Activated CD4-positive, alpha-beta memory T cell treated with anti-CD3 and anti-CD28 coated beads, Interleukin-2, amount 10 ng/mL, durations not matched to agents 7 days and 5 days (primary cell): ENCODE data around the gene PHC2. TPM values are rescaled to one million over a fixed set of nuclear protein-coding genes. Genes with fewer than 3 reads are reported as not detected.

Experiments used
- CTCF ChIA-PET: fragments of 350-600 bp; sonication (Branson Sonifier 250); formaldehyde crosslinking; loops from one replicate; lab custom pipeline; 2021; ENCODE audit warnings: antibody characterized with exemption, inconsistent platforms; lab: Charles Lee
- POLR2A ChIA-PET: fragments of 350-600 bp; sonication (Branson Sonifier 250); formaldehyde crosslinking; loops from one replicate; lab custom pipeline; 2021; ENCODE audit warnings: antibody characterized with exemption; lab: Charles Lee
- DNase-seq: peaks from one replicate; pipeline ENCODE4 v3.0.0-alpha.2; 2020
- H3K27ac Mint-ChIP-seq: one replicate; pipeline ENCODE4 v1.8.0; 2021; ENCODE audit warnings: mild to moderate bottlenecking, mixed read lengths
- H3K27me3 Mint-ChIP-seq: one replicate; pipeline ENCODE4 v1.8.0; 2021; ENCODE audit warnings: mixed read lengths
- H3K36me3 Mint-ChIP-seq: one replicate; pipeline ENCODE4 v1.8.0; 2021; ENCODE audit warnings: low read depth, mixed read lengths
- H3K4me1 Mint-ChIP-seq: one replicate; pipeline ENCODE4 v1.8.0; 2021; ENCODE audit warnings: mixed read lengths
- H3K4me3 Mint-ChIP-seq: one replicate; pipeline ENCODE4 v1.8.0; 2021; ENCODE audit warnings: mild to moderate bottlenecking, mixed read lengths
- H3K9me3 Mint-ChIP-seq: one replicate; pipeline ENCODE4 v1.8.0; 2021; ENCODE audit warnings: mixed read lengths
- total RNA-seq, 2 experiments: library from RNA; stranded (reverse); gene quantifications; one replicate each; pipeline ENCODE4 v1.2.3, GENCODE V29; 2021

The PHC2 gene
- total RNA-seq, 2 experiments from 2014 or later: 41.3 to 42.9 TPM

GRCh38 chr1:33332881-33333280 is 98.0 kb downstream of the PHC2 start:
- POLR2A ChIA-PET: no interaction called here
- Mint-ChIP-seq H3K4me3 (no peak overlapping the region), H3K27me3 (no peaks in the 10 kb centered on the region), H3K36me3 (peaks cover 48% of the 10 kb centered on the region), H3K9me3 (no peaks in the 10 kb centered on the region), H3K4me1 (peaks cover 10% of the 10 kb centered on the region), H3K27ac (no peak overlapping the region)
- DNase-seq: no peak
- CTCF ChIA-PET: no interaction called here

- no peak for DNase-seq
- Mint-ChIP-seq H3K4me3 (no peak overlapping the region), H3K9me3 (no peaks in the 10 kb centered on the region), H3K4me1 (peaks cover 10% of the 10 kb centered on the region), H3K36me3 (peaks cover 50% of the 10 kb centered on the region), H3K27me3 (no peaks in the 10 kb centered on the region), H3K27ac (no peak overlapping the region)
- ChIA-PET POLR2A (no interaction called here), CTCF (no interaction called here)
These were observed 98.5 kb downstream of the PHC2 start for GRCh38 chr1:33332357-33332789.

GRCh38 chr1:33331444-33332356 is 99.2 kb downstream of the PHC2 start:
- Mint-ChIP-seq H3K9me3 (no peaks in the 10 kb centered on the region), H3K36me3 (peaks cover 51% of the 10 kb centered on the region), H3K27me3 (no peaks in the 10 kb centered on the region), H3K4me3 (no peak overlapping the region), H3K27ac (no peak overlapping the region), H3K4me1 (peaks cover 10% of the 10 kb centered on the region)
- CTCF ChIA-PET: no interaction called here
- POLR2A ChIA-PET: no interaction called here
- DNase-seq: no peak

GRCh38 chr1:33330906-33331305 is 100.0 kb downstream of the PHC2 start:
- DNase-seq: no peak
- Mint-ChIP-seq H3K4me3 (no peak overlapping the region), H3K27me3 (no peaks in the 10 kb centered on the region), H3K27ac (no peak overlapping the region), H3K36me3 (peaks cover 56% of the 10 kb centered on the region), H3K9me3 (no peaks in the 10 kb centered on the region), H3K4me1 (peaks cover 10% of the 10 kb centered on the region)
- CTCF ChIA-PET: interaction anchor here (0.8 kb wide), 1 partner anchor 36 kb away, joined by 3 read pairs; no protein-coding TSS in a partner anchor
- POLR2A ChIA-PET: interaction anchor here (1.1 kb wide), 1 partner anchor 17 kb away, joined by 5 read pairs; no protein-coding TSS in a partner anchor

- DNase-seq: no peak
- Mint-ChIP-seq H3K9me3 (no peaks in the 10 kb centered on the region), H3K4me3 (no peak overlapping the region), H3K36me3 (peaks cover 61% of the 10 kb centered on the region), H3K27ac (no peak overlapping the region), H3K4me1 (peaks cover 10% of the 10 kb centered on the region), H3K27me3 (no peaks in the 10 kb centered on the region)
- ChIA-PET POLR2A (interaction anchor here (0.6 to 1.1 kb wide), 3 partner anchors 9 to 143 kb away, joined by 3 to 5 read pairs (median 3); partner anchors contain the start of gene A3GALT2), CTCF (interaction anchor here (0.8 kb wide), 1 partner anchor 35 kb away, joined by 3 read pairs; no protein-coding TSS in a partner anchor)
These were observed 100.5 kb downstream of the PHC2 start for GRCh38 chr1:33330361-33330890.

GRCh38 chr1:33329600-33330305 is 101.1 kb downstream of the PHC2 start:
- ChIA-PET POLR2A (interaction anchor here (0.6 to 1.1 kb wide), 3 partner anchors 8 to 143 kb away, joined by 3 to 5 read pairs (median 3); partner anchors contain the start of gene A3GALT2), CTCF (interaction anchor here (0.8 kb wide), 1 partner anchor 34 kb away, joined by 3 read pairs; no protein-coding TSS in a partner anchor)
- Mint-ChIP-seq H3K4me1 (peaks cover 6% of the 10 kb centered on the region), H3K36me3 (peaks cover 63% of the 10 kb centered on the region), H3K4me3 (no peak overlapping the region), H3K9me3 (no peaks in the 10 kb centered on the region), H3K27ac (no peak overlapping the region), H3K27me3 (no peaks in the 10 kb centered on the region)
- no peak for DNase-seq

GRCh38 chr1:33328817-33329216 is 102.1 kb downstream of the PHC2 start:
- no peak for DNase-seq
- POLR2A ChIA-PET: no interaction called here
- CTCF ChIA-PET: no interaction called here
- Mint-ChIP-seq H3K36me3 (peaks cover 61% of the 10 kb centered on the region), H3K27ac (no peak overlapping the region), H3K9me3 (no peaks in the 10 kb centered on the region), H3K4me3 (no peak overlapping the region), H3K4me1 (peaks cover 6% of the 10 kb centered on the region), H3K27me3 (no peaks in the 10 kb centered on the region)

- no peak for DNase-seq
- POLR2A ChIA-PET: no interaction called here
- CTCF ChIA-PET: no interaction called here
- Mint-ChIP-seq H3K27me3 (no peaks in the 10 kb centered on the region), H3K36me3 (peaks cover 58% of the 10 kb centered on the region), H3K27ac (no peak overlapping the region), H3K4me1 (peaks cover 6% of the 10 kb centered on the region), H3K9me3 (no peaks in the 10 kb centered on the region), H3K4me3 (no peak overlapping the region)
These were observed 103.1 kb downstream of the PHC2 start for GRCh38 chr1:33327587-33328325.

- DNase-seq: no peak
- ChIA-PET POLR2A (interaction anchor here (0.5 kb wide), 1 partner anchor 679 kb away, joined by 3 read pairs; no protein-coding TSS in a partner anchor), CTCF (no interaction called here)
- peaks cover 6% of the 10 kb centered on the region for H3K4me1 Mint-ChIP-seq
- H3K4me3 Mint-ChIP-seq: no peak overlapping the region
- peaks cover 51% of the 10 kb centered on the region for H3K36me3 Mint-ChIP-seq
- no peak overlapping the region for H3K27ac Mint-ChIP-seq
- no peaks in the 10 kb centered on the region for H3K27me3 Mint-ChIP-seq
- no peaks in the 10 kb centered on the region for H3K9me3 Mint-ChIP-seq
These were observed 104.1 kb downstream of the PHC2 start for GRCh38 chr1:33326785-33327184.

GRCh38 chr1:33324677-33325575 is 106.0 kb downstream of the PHC2 start:
- H3K9me3 Mint-ChIP-seq: no peaks in the 10 kb centered on the region
- peaks cover 44% of the 10 kb centered on the region for H3K36me3 Mint-ChIP-seq
- CTCF ChIA-PET: no interaction called here
- peaks cover 6% of the 10 kb centered on the region for H3K4me1 Mint-ChIP-seq
- H3K27ac Mint-ChIP-seq: no peak overlapping the region
- no peak for DNase-seq
- POLR2A ChIA-PET: no interaction called here
- H3K27me3 Mint-ChIP-seq: no peaks in the 10 kb centered on the region
- no peak overlapping the region for H3K4me3 Mint-ChIP-seq

GRCh38 chr1:33323663-33324477 is 107.0 kb downstream of the PHC2 start:
- Mint-ChIP-seq H3K27me3 (peaks cover 1% of the 10 kb centered on the region), H3K9me3 (no peaks in the 10 kb centered on the region), H3K4me3 (no peak overlapping the region), H3K4me1 (peaks cover 6% of the 10 kb centered on the region), H3K27ac (no peak overlapping the region), H3K36me3 (peaks cover 33% of the 10 kb centered on the region)
- DNase-seq: no peak
- POLR2A ChIA-PET: interaction anchor here (1.2 kb wide), 1 partner anchor 26 kb away, joined by 3 read pairs; no protein-coding TSS in a partner anchor
- CTCF ChIA-PET: no interaction called here
